Liver (tissue), 9 donors: Measurements from ENCODE around the gene GLIPR1. TPM values are rescaled to one million over a fixed set of nuclear protein-coding genes. Genes with fewer than 3 reads are reported as not detected.
"Not testable (repeated sequence)": the region's sequence is repeated elsewhere in the genome, so short reads cannot be mapped to it uniquely, and the experiment has no call there.

Source experiments
- DNase-seq: peaks from one replicate; pipeline ENCODE4 v3.0.0-alpha.2; 2017; ENCODE audit warnings: low spot score
- H3K27ac ChIP-seq, 2 donors: one replicate each; pipeline ENCODE4 v1.7.0; 2013; ENCODE audit warnings: inconsistent platforms in 2 of 2, low read length in 2 of 2, control low read depth in 1 of 2, low read depth in 1 of 2, mild to moderate bottlenecking in 1 of 2
- H3K27me3 ChIP-seq, 4 donors: one replicate each; pipeline versions ENCODE4 v1.6.1 to v1.7.0; 2013; ENCODE audit warnings: low read length in 3 of 4, inconsistent platforms in 1 of 4, mild to moderate bottlenecking in 1 of 4, moderate library complexity in 1 of 4; ENCODE audit not compliant: control insufficient read depth in 4 of 4, insufficient read depth in 4 of 4
- H3K36me3 ChIP-seq, 4 donors: one replicate each; pipeline versions ENCODE4 v1.6.1 to v1.7.0; 2013; ENCODE audit warnings: low read length in 3 of 4, mild to moderate bottlenecking in 3 of 4, low read depth in 1 of 4, moderate library complexity in 1 of 4; ENCODE audit not compliant: control insufficient read depth in 4 of 4, insufficient read depth in 3 of 4
- H3K4me1 ChIP-seq, 4 donors: one replicate each; pipeline versions ENCODE4 v1.6.1 to v1.7.0; 2013; ENCODE audit warnings: low read length in 3 of 4, mild to moderate bottlenecking in 3 of 4, moderate library complexity in 1 of 4; ENCODE audit not compliant: control insufficient read depth in 4 of 4, insufficient read depth in 4 of 4
- H3K4me3 ChIP-seq, 3 donors: one replicate each; pipeline versions ENCODE4 v1.6.1 to v1.7.0; 2013; ENCODE audit warnings: low read length in 3 of 3, control low read depth in 1 of 3, low read depth in 1 of 3, mild to moderate bottlenecking in 1 of 3
- H3K9ac ChIP-seq, 2 donors: one replicate each; pipeline ENCODE4 v1.7.0; 2013; ENCODE audit warnings: low read length in 2 of 2, mild to moderate bottlenecking in 2 of 2, moderate library complexity in 2 of 2, control low read depth in 1 of 2, low read depth in 1 of 2
- H3K9me3 ChIP-seq, 4 donors: one replicate each; pipeline versions ENCODE4 v1.6.1 to v1.7.0; 2013; ENCODE audit warnings: low read length in 3 of 4; ENCODE audit not compliant: control insufficient read depth in 4 of 4
- CTCF ChIP-seq: fragments of 150-350 bp; IDR thresholded peaks from 2 replicates; pipeline ENCODE4 v1.5.1; 2017; ENCODE audit warnings: improper control_type of control experiment, low read depth, low read length; ENCODE audit not compliant: missing input control
- FOXA1 ChIP-seq: IDR thresholded peaks from 2 replicates; pipeline ENCODE4 v1.6.1; 2016; ENCODE audit warnings: antibody characterized with exemption
- FOXA2 ChIP-seq: IDR thresholded peaks from 2 replicates; pipeline ENCODE4 v1.6.1; 2016; ENCODE audit warnings: antibody characterized with exemption
- GABPA ChIP-seq, 2 donors: IDR thresholded peaks in 1 of 2; conservative IDR thresholded peaks in 1 of 2; 2 replicates each; pipeline ENCODE4 v1.6.1; 2016; ENCODE audit warnings: antibody characterized with exemption in 2 of 2, mild to moderate bottlenecking in 1 of 2, moderate library complexity in 1 of 2
- HNF4G ChIP-seq: IDR thresholded peaks from 2 replicates; pipeline ENCODE4 v1.6.1; 2016; ENCODE audit warnings: antibody characterized with exemption
- JUND ChIP-seq, 2 donors: IDR thresholded peaks; 2 replicates each; pipeline ENCODE4 v1.6.1; 2016; ENCODE audit warnings: antibody characterized with exemption in 2 of 2
- NR2F2 ChIP-seq: IDR thresholded peaks from 2 replicates; pipeline ENCODE4 v1.6.1; 2016; ENCODE audit warnings: antibody characterized with exemption
- YY1 ChIP-seq: IDR thresholded peaks from 2 replicates; pipeline ENCODE4 v1.6.1; 2016; ENCODE audit warnings: antibody characterized with exemption, mild to moderate bottlenecking
- WGBS: extraction: QIAGEN DNeasy Blood & Tissue Kit; methylation state at CpG from one replicate; pipeline ENCODE4 v1.1.7; 2013; 5-methylcytosine and 5-hydroxymethylcytosine counted together
- polyA plus RNA-seq, 2 donors: library from polyadenylated mRNA; stranded (reverse) in 1 of 2; unstranded in 1 of 2; fragments of 200-250 nt in 1 of 2; fragments of >200 nt in 1 of 2; fragmentation: Nextera tagmentation in 1 of 2; extraction: Ambion mirVana in 1 of 2; gene quantifications; one replicate each; pipeline versions ENCODE4 v1.2.1 to v1.2.3, GENCODE V29; 2013 to 2015
- total RNA-seq, 2 donors: library from RNA; depleted of rRNA; stranded (reverse); fragments of >200 nt; gene quantifications; one replicate each; pipeline ENCODE4 v1.2.3, GENCODE V29; 2014
- TF ChIP-seq, protein P1 (sequence below): IDR thresholded peaks from 2 replicates; pipeline ENCODE4 v1.6.1; 2016; ENCODE audit warnings: antibody characterized with exemption, mild to moderate bottlenecking
- TF ChIP-seq, protein P2 (sequence below): IDR thresholded peaks from 2 replicates; pipeline ENCODE4 v1.6.1; 2016; ENCODE audit warnings: antibody characterized with exemption
- TF ChIP-seq, protein P3 (sequence below): IDR thresholded peaks from 2 replicates; pipeline ENCODE4 v1.6.1; 2016; ENCODE audit warnings: antibody characterized with exemption
- donor health status: healthy.
- donor health status: healthy.
- donor health status: healthy.
- donor health status: healthy.
- donor health status: healthy.

The GLIPR1 gene
- total and polyA plus RNA-seq, 4 donors, result 3.0 to 8.2 (median 4.7) TPM

- WGBS, result 69% methylated on average over 1 of the region's 1 CpG
- Histone ChIP-seq H3K9me3 (no peaks in the 10 kb centered on the region), H3K27ac (no peak overlapping the region), H3K4me1 (no peaks in the 10 kb centered on the region), H3K27me3 (peaks cover 0 to 2% (median 0%) of the 10 kb centered on the region in 4 donors), H3K36me3 (no peaks in the 10 kb centered on the region), H3K9ac (no peak overlapping the region), H3K4me3 (no peak overlapping the region)
- TF ChIP-seq FOXA1 (no peak), HNF4G (no peak), NR2F2 (no peak), CTCF (no peak), FOXA2 (no peak)
- TF ChIP-seq, protein P1, sequence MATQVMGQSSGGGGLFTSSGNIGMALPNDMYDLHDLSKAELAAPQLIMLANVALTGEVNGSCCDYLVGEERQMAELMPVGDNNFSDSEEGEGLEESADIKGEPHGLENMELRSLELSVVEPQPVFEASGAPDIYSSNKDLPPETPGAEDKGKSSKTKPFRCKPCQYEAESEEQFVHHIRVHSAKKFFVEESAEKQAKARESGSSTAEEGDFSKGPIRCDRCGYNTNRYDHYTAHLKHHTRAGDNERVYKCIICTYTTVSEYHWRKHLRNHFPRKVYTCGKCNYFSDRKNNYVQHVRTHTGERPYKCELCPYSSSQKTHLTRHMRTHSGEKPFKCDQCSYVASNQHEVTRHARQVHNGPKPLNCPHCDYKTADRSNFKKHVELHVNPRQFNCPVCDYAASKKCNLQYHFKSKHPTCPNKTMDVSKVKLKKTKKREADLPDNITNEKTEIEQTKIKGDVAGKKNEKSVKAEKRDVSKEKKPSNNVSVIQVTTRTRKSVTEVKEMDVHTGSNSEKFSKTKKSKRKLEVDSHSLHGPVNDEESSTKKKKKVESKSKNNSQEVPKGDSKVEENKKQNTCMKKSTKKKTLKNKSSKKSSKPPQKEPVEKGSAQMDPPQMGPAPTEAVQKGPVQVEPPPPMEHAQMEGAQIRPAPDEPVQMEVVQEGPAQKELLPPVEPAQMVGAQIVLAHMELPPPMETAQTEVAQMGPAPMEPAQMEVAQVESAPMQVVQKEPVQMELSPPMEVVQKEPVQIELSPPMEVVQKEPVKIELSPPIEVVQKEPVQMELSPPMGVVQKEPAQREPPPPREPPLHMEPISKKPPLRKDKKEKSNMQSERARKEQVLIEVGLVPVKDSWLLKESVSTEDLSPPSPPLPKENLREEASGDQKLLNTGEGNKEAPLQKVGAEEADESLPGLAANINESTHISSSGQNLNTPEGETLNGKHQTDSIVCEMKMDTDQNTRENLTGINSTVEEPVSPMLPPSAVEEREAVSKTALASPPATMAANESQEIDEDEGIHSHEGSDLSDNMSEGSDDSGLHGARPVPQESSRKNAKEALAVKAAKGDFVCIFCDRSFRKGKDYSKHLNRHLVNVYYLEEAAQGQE, result no peak
- no peak for DNase-seq
Observed at GRCh38 chr12:75457191-75457590, 23.4 kb upstream of the GLIPR1 start.

DNA sequence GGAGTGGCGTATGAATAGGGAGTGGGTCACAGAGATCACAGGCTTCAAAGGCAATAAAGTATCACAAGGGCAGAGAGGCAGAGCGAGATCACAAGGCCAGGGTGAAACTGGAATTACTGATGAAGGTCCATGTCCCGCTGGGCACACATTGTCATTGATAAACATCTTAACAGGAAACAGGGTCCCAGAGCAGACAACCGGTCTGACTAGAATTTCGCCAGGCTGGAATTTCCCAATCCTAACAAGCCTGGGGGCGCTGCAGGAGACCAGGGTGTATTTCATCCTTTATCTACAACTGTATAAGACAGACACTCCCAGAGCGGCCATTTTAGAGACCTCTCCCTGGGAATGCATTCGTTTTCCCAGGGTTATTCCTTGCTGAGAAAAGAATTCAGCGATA lies 22.7 kb upstream of the GLIPR1 start:
- H3K27me3 ChIP-seq, H3K4me1 ChIP-seq, H3K36me3 ChIP-seq, H3K9ac ChIP-seq, H3K9me3 ChIP-seq, H3K27ac ChIP-seq, H3K4me3 ChIP-seq, DNase-seq: not testable (repeated sequence)
- 76% methylated on average over 9 of the region's 9 CpGs for WGBS

DNA sequence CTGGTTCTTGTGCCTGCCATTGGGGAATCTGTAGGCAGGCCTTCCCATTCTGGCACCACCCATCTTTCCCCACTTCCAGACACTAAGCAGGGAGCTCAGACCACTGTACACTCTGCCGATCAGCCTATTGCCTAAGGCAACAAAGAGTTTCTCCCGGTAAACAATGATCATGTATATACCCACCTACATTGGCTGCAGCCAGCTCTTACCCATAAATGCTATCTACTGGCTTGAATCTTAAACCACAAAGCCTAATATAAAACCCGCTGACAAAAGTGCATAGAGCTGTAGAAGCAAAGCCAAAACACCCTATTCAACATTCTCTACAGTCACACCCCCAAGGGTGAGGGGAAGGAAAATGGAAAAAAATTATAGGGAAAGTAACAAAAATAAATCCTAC lies 20.8 kb upstream of the GLIPR1 start:
- Histone ChIP-seq H3K27me3 (peaks cover 0 to 2% (median 0%) of the 10 kb centered on the region in 4 donors), H3K4me1 (no peaks in the 10 kb centered on the region), H3K36me3 (no peaks in the 10 kb centered on the region), H3K9me3 (peaks cover 0 to 6% (median under 1%) of the 10 kb centered on the region in 4 donors), H3K4me3 (no peak overlapping the region), H3K27ac (no peak overlapping the region), H3K9ac (no peak overlapping the region)
- no peak for DNase-seq
- 88% methylated on average over 3 of the region's 3 CpGs for WGBS
- TF ChIP-seq GABPA (IDR thresholded peaks at IDR 0.05 in 1 of 2, conservative IDR thresholded peaks at IDR 0.05 in 1 of 2), result no peak
- TF ChIP-seq HNF4G, result no peak
- no peak for TF ChIP-seq JUND (IDR thresholded peaks at IDR 0.05)
- TF ChIP-seq, protein P2, sequence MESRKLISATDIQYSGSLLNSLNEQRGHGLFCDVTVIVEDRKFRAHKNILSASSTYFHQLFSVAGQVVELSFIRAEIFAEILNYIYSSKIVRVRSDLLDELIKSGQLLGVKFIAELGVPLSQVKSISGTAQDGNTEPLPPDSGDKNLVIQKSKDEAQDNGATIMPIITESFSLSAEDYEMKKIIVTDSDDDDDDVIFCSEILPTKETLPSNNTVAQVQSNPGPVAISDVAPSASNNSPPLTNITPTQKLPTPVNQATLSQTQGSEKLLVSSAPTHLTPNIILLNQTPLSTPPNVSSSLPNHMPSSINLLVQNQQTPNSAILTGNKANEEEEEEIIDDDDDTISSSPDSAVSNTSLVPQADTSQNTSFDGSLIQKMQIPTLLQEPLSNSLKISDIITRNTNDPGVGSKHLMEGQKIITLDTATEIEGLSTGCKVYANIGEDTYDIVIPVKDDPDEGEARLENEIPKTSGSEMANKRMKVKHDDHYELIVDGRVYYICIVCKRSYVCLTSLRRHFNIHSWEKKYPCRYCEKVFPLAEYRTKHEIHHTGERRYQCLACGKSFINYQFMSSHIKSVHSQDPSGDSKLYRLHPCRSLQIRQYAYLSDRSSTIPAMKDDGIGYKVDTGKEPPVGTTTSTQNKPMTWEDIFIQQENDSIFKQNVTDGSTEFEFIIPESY, result no peak
- TF ChIP-seq YY1, result no peak
- TF ChIP-seq, protein P3, sequence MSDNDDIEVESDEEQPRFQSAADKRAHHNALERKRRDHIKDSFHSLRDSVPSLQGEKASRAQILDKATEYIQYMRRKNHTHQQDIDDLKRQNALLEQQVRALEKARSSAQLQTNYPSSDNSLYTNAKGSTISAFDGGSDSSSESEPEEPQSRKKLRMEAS, result no peak
